ENCODE data around the gene CNTNAP5. TPM values are rescaled to one million over a fixed set of nuclear protein-coding genes. Genes with fewer than 3 reads are reported as not detected.

CNTNAP5 gene
- total and polyA plus RNA-seq, 2 of the 8 experiments (the other 6 are each of a cell fraction or from before 2014, with no cell fraction given) = 0.11 to 0.76 TPM

DNA sequence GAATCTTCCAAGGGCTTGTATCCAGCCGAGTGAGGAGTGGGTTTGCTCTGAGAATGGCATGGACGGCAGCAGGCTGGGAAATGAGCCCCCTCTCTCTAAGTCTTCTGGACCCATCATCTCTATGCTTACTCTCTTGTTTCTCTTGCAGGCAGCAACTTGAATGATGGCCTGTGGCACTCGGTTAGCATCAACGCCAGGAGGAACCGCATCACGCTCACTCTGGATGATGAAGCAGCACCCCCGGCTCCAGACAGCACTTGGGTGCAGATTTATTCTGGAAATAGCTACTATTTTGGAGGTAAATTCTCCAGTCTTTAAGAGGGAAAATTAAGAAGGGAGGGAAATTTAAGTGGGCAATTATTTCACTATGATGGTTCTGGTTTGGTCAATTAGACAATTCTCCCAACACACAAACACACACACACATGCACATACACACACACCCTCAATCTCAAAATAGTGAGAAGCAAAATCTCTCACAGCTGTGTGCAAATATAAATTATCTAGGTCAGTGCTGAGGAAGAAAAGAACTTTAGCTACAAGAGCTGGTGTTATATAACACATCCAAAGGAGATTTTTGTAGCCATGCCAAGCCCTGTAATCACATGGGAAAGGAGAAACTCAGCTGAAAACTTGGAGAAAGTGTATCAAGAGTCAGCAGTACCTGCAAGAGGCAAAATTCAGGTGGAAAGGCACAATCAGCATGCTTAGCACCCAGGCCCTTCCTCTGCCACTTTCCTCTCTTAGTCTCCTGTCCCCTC is 499.2 kb downstream of the CNTNAP5 start (continued):
- TF ChIP-seq SP4 (IDR thresholded peaks at IDR 0.05; ENCODE audit: low read length) = no peak

All from H1 (cell line).